ENCODE data around the gene C11orf86.

C11orf86 gene

DNA sequence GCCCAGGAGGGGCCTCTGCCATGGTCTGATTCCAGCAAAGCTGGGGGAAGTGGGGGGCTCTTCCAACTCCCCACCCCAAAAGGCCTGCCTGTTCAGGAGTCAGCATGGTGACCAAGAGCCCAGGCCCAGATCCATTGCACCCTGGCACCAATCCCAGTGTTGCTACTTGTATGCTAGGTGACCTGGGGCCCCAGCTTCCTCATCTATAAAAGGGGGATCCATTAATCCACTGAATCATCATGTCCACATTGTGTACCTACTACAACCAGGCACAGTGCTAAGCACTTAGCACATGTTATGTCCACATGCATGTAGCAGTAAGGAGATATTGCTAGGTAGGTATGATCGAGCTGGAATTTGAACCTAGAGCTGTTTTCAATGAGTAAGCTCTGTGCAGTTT is 49.9 kb downstream of the C11orf86 start:
- DNase-seq (ENCODE audit: low read depth): no peak

DNA sequence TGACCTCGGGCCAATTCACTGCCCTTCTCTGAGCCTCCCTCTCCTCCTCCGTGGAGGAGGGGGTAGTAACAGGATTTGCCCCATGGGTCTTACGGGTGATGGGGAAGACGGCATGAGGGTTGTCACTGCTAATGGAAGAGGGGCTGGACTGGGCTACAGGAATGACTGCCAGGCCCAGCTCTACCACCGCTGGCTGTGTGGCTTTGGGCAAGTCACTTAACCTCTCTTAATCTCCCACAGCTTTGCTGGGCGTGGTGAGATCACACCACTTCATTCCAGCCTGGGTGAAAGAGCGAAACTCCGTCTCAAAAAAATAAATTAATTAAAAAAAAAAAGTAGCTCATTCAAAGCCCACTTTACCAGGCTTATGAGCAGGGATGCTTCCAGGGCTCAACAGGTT is 50.6 kb downstream of the C11orf86 start:
- DNase-seq (ENCODE audit: low read depth): no peak
